GM19328 (cell line): ENCODE results near the gene F12.

Experiments
- ATAC-seq: cut with Tn5 transposase; IDR thresholded peaks from one replicate; pipeline ENCODE4 v1.9.1; 2021; ENCODE audit warnings: mild to moderate bottlenecking, moderate library complexity; ENCODE audit not compliant: unreplicated experiment

Gene F12

GRCh38 chr5:177446200-177447065 is 37.1 kb upstream of the F12 start, which contains the start of gene PRR7:
TSS of gene PRR7 (plus strand) at chr5:177446814. CDS start at chr5:177455068, 8,254 bp downstream.
- peak; percentile 45 for ATAC-seq

GRCh38 chr5:177445917-177446199 is 36.5 kb upstream of the F12 start:
- no peak for ATAC-seq

- ATAC-seq: no peak
These were observed 35.9 kb upstream of the F12 start for GRCh38 chr5:177445052-177445916.

GRCh38 chr5:177444106-177445051 is 35.0 kb upstream of the F12 start:
- no peak for ATAC-seq

- ATAC-seq: no peak
These were observed 34.0 kb upstream of the F12 start for GRCh38 chr5:177443144-177443983.

- no peak for ATAC-seq
These were observed 32.9 kb upstream of the F12 start for GRCh38 chr5:177442066-177442826.

GRCh38 chr5:177440990-177441780 is 31.8 kb upstream of the F12 start:
- ATAC-seq: no peak

GRCh38 chr5:177440211-177440989 is 31.0 kb upstream of the F12 start:
- ATAC-seq: no peak

GRCh38 chr5:177439518-177440053 is 30.2 kb upstream of the F12 start:
- no peak for ATAC-seq

GRCh38 chr5:177438468-177438867 is 29.1 kb upstream of the F12 start:
- ATAC-seq: no peak

- no peak for ATAC-seq
These were observed 28.3 kb upstream of the F12 start for GRCh38 chr5:177437623-177438022.

GRCh38 chr5:177435847-177436536 is 26.6 kb upstream of the F12 start:
- no peak for ATAC-seq

GRCh38 chr5:177434942-177435738 is 25.8 kb upstream of the F12 start:
- no peak for ATAC-seq

GRCh38 chr5:177434437-177434836 is 25.1 kb upstream of the F12 start:
- no peak for ATAC-seq

- no peak for ATAC-seq
These were observed 24.4 kb upstream of the F12 start for GRCh38 chr5:177433658-177434217.
